Right lung (tissue), 5 donors: ENCODE results near the gene CCDC91. TPM values are rescaled to one million over a fixed set of nuclear protein-coding genes. Genes with fewer than 3 reads are reported as not detected.

ENCODE experiments used
- DNase-seq, 2 donors: peaks; one replicate each; pipeline ENCODE4 v3.0.0-alpha.2; 2013
- polyA plus RNA-seq, 5 donors: library from polyadenylated mRNA; unstranded; fragments of 120-200 nt; gene quantifications; one replicate each; pipeline versions ENCODE4 v1.2.1 to v1.2.3, GENCODE V29; 2013; ENCODE audit warnings: inconsistent platforms in 1 of 5, low replicate concordance in 1 of 5; ENCODE audit not compliant: insufficient read length in 5 of 5, insufficient read depth in 1 of 5

Gene CCDC91
- polyA plus RNA-seq, 5 donors, result 21.9 to 30.2 (median 28.8) TPM

DNA sequence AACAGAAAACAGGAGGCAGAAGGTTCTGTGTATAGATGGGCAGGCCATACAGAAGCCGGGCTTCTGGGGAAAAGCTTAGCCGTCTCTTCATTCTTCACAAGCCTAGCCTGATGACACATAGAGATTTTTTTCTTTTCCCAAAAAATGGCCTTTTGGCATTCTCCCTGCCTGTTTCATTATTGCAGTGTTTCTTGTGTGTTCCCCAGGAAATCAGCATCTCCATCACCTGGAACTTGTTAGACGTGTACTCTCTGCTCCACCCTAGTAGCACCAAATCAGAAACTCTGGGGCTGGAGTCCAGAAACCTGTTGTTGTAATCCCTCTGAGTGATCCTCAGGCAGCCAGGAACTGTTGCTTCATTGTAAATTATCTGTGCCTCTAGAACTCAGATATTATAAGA lies 388.1 kb downstream of the CCDC91 start:
- DNase-seq, result no peak

DNA sequence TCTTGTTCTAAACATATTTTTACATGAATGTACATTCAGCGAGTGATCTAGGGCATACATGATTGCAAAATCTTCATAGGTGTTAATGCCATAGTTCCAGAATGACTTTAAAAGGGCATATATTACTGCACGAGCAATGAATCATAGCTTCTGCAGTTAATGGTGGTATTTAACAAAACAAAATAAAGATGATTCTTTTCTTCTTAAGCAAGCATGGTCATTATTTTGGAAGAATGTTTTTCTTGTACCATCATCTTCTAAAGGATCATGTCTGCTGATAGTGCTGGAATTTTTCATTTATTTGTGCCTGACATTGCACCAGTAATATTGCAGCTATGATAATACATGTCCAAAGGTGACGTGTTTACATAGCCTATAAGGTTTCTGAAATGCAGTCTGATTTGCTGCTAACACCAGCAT lies 388.6 kb downstream of the CCDC91 start:
- no peak for DNase-seq

DNA sequence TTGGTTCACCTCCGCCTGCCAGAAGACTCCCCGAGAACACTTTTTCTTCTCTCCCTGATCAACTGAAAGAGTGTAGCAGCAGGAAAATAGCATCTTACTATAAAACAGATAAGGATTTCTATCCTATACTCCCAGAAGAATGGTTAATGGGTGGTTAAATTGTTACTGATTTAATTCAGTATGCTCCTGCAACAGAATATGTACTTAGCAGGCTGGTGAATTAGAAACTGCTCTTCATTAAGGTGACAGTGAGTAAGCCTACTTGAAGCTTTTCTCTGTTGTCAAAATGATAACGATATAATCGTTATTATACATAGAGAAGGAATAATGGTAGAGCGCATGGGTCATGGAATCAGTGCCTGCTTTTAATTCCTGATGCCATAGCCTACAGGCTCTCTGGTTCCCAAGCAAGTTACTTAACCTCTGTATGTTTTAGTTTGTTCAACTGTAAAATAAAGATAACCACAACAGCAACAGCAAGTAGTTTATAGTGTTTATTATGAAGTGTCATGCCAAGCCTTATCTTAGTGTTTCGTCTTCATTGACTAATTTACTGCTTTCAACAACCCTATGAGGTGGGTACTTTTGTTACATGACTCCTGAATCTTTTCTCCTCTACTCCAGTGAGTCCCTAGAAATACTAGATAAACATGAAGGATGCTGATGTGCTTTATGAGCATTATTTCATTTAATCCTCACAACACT lies 392.6 kb downstream of the CCDC91 start:
- no peak for DNase-seq

DNA sequence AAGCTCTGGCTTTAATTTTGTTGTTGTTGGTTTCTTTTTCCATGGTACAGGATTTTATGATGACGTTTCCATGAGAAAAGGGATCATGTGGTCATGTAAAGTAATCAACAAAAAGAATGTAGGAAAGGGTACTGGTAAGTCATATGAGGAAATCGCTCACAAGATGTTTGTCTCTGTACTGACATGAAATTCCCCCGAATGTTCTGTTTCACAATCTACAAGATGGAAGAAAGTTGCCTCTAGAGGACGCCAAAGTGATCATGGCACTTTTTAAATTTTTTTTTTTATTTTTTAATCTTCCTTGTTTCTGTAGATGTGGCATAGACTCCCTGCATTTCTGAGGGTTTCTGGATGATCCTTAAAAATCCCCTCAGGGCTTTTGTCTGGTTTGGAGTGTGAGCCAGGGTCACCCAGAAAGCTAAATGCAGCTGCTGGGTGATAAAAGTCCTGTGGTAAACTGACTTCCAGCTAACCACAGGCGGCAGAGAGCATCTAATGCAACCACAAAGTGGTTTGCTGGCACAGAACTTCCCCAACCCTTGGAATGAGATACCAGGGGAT lies 393.5 kb downstream of the CCDC91 start:
- no peak for DNase-seq

DNA sequence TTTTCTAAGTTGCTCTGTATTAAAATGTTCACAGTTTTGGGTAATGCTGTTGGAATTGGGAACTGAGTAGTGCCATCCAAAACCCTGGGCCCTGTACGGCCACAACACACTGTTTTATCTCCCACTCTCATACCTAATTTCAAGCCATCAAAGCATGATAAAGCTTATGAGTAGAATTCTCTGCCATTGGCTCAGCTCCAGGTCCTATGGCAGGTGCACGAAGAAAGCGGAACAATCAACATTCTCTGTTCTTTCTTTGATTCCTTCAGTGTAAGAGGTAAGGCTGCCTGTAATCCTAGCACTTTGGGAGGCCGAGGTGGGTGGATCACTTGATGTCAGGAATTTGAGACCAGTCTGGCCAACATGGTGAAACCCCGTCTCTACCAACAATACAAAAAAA lies 394.9 kb downstream of the CCDC91 start:
- no peak for DNase-seq

DNA sequence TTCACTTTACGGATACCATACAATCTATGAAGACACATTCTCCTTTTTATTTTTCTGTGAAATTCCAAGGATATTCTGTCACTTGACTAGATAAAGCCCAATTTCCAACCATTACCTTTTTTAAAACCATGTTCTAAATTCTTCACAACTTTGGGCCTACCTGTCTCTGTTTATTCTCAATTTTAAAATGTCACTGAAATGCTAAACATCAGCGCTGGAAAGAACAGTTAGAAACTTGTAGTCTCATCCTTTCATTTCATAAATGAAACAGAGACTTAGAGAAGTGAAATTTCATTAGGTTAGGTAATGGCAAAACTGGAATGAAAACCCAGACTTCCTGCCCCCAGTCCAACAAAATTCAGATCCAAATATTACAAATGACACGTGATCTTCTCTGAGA lies 396.2 kb downstream of the CCDC91 start:
- no peak for DNase-seq

DNA sequence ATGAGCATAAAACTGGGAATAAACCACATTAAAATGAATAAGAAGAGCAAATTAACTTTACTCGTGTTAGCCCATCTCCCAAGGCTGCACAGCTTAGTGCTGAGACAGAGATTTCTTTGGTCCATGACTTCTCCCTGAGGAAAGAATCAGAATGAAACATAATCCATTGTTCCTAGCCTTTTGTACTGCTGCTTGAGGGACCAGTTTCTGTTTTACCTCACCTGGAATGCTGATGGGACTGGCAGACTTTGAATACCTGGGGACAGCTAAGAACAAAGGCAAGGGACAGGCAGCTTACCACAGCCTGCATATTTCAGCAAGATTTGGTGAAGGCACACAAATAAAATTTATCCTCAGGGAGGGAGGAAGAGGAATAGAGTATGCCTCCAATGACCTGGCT lies 401.6 kb downstream of the CCDC91 start:
- DNase-seq, result no peak

Other genes starting within 250 kb of the CCDC91 start
- gene PTHLH, start 217.7 kb upstream of the CCDC91 start, polyA plus RNA-seq, result 1 to 10 TPM; 2.2 to 4.4 (median 3.3) TPM